Stomach (tissue), 9 donors: ENCODE results near the gene GANAB. TPM values are rescaled to one million over a fixed set of nuclear protein-coding genes. Genes with fewer than 3 reads are reported as not detected.

Source experiments
- DNase-seq, 2 donors: peaks; one replicate each; pipeline versions ENCODE4 v3.0.0 to v3.0.0-alpha.2; 2013 to 2019
- H3K27ac ChIP-seq, 5 donors: fragments of 200-600 bp in 4 of 5; sonication (generic) in 4 of 5; one replicate each; pipeline ENCODE4 v1.5.1; 2013 to 2019; ENCODE audit warnings: mild to moderate bottlenecking in 1 of 5, moderate library complexity in 1 of 5
- H3K27me3 ChIP-seq, 3 donors: fragments of 200-600 bp; sonication (generic); one replicate each; pipeline ENCODE4 v1.5.1; 2017 to 2019; ENCODE audit warnings: mixed run types in 1 of 3
- H3K36me3 ChIP-seq, 4 donors: fragments of 200-600 bp; sonication (generic); 1 replicate in 3 of 4; 2 replicates in 1 of 4; pipeline ENCODE4 v1.5.1; 2016 to 2019
- H3K4me1 ChIP-seq, 4 donors: fragments of 200-600 bp; sonication (generic); one replicate each; pipeline ENCODE4 v1.5.1; 2016 to 2019
- H3K4me3 ChIP-seq, 4 donors: fragments of 200-600 bp; sonication (generic) in 3 of 4; one replicate each; pipeline ENCODE4 v1.5.1; 2016 to 2019; ENCODE audit warnings: mild to moderate bottlenecking in 1 of 4
- H3K9me3 ChIP-seq, 4 donors: fragments of 200-600 bp; sonication (generic); one replicate each; pipeline ENCODE4 v1.5.1; 2016 to 2019
- EP300 ChIP-seq: sonication (generic); formaldehyde crosslinking; IDR thresholded peaks from one replicate; pipeline ENCODE4 v1.6.1; 2017; ENCODE audit warnings: antibody characterized with exemption
- POLR2A ChIP-seq, 4 donors: fragments of 450-650 bp; IDR thresholded peaks; one replicate each; pipeline ENCODE4 v1.6.1; 2016; ENCODE audit warnings: antibody characterized with exemption in 4 of 4, control low read depth in 2 of 4, mild to moderate bottlenecking in 1 of 4, moderate library complexity in 1 of 4
- POLR2AphosphoS5 ChIP-seq, 3 donors: sonication (generic); formaldehyde crosslinking; IDR thresholded peaks; one replicate each; pipeline ENCODE4 v1.6.1; 2016; ENCODE audit warnings: antibody characterized with exemption in 3 of 3
- WGBS, 5 donors: extraction: QIAGEN DNeasy Blood & Tissue Kit in 3 of 5; methylation state at CpG; one replicate each; pipeline versions ENCODE4 v1.1.5 to v1.1.7; 2013 to 2018; 5-methylcytosine and 5-hydroxymethylcytosine counted together
- intact Hi-C: fragments of 100-400 bp; cut with DNase I; formaldehyde crosslinking; loops from one replicate; pipeline ENCODE4 v1.15.1; 2023; ENCODE audit warnings: low total_unique reads
- polyA plus RNA-seq, 3 donors: library from polyadenylated mRNA; stranded (reverse); fragments of 200-250 nt; gene quantifications; one replicate each; pipeline ENCODE4 v1.2.3, GENCODE V29; 2013
- total RNA-seq, 5 donors: library from RNA; depleted of rRNA; stranded (reverse); fragments of >200 nt; gene quantifications; one replicate each; pipeline versions ENCODE4 v1.1.0 to v1.2.3, GENCODE V29; 2014 to 2016
- TF ChIP-seq, protein P1 (sequence below), 7 experiments: fragments of 450-650 bp in 4 of 7; fragments of 200-600 bp in 3 of 7; sonication (generic) in 3 of 7; IDR thresholded peaks; one replicate each; pipeline ENCODE4 v1.5.1; 2016 to 2019; ENCODE audit warnings: antibody characterized with exemption in 7 of 7, control low read depth in 2 of 7, mild to moderate bottlenecking in 1 of 7
- donor health status: healthy with polysubstance abuse.
- donor health status: Bipolar disorder and iron deficiency.
- donor health status: healthy.

The GANAB gene
- total and polyA plus RNA-seq, 8 donors: 21.4 to 155 (median 75.1) TPM

DNA sequence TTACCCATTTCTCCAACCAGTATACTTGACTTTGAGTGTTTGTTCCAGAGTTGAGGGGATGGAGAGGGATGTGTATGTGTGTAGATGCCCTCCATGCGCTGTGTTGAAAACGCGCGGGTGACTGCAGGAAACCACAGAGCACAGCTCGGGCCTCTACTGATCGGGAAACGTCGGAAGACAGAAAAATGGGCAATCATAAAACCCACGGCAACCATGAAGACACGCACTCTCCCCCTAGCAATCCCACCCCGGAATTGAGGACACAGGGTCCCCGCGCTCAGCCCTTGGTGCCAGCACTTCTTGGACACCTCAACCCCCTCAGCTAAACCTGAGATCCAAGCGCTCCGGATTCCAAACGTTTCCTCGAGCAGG is 24.8 kb upstream of the GANAB start:
- Histone ChIP-seq H3K9me3 (no peaks in the 10 kb centered on the region), H3K27ac (peak overlapping the region; percentile 89 to 96 (median 93)), H3K4me3 (peak overlapping the region; percentile 76 to 94 (median 89)), H3K4me1 (peaks cover 47 to 74% (median 65%) of the 10 kb centered on the region in 4 donors), H3K27me3 (no peaks in the 10 kb centered on the region), H3K36me3 (peaks cover 8 to 45% (median 40%) of the 10 kb centered on the region in 4 donors)
- WGBS, 5 donors: 0 to 1% (median 0%) methylated on average over 17 of the region's 17 CpGs
- TF ChIP-seq POLR2A (IDR thresholded peaks at IDR 0.05) (no peak), EP300 (no peak)
- TF ChIP-seq, protein P1, sequence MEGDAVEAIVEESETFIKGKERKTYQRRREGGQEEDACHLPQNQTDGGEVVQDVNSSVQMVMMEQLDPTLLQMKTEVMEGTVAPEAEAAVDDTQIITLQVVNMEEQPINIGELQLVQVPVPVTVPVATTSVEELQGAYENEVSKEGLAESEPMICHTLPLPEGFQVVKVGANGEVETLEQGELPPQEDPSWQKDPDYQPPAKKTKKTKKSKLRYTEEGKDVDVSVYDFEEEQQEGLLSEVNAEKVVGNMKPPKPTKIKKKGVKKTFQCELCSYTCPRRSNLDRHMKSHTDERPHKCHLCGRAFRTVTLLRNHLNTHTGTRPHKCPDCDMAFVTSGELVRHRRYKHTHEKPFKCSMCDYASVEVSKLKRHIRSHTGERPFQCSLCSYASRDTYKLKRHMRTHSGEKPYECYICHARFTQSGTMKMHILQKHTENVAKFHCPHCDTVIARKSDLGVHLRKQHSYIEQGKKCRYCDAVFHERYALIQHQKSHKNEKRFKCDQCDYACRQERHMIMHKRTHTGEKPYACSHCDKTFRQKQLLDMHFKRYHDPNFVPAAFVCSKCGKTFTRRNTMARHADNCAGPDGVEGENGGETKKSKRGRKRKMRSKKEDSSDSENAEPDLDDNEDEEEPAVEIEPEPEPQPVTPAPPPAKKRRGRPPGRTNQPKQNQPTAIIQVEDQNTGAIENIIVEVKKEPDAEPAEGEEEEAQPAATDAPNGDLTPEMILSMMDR (IDR thresholded peaks at IDR 0.05): no peak
- DNase-seq: no peak
- intact Hi-C loops: no loop called here

DNA sequence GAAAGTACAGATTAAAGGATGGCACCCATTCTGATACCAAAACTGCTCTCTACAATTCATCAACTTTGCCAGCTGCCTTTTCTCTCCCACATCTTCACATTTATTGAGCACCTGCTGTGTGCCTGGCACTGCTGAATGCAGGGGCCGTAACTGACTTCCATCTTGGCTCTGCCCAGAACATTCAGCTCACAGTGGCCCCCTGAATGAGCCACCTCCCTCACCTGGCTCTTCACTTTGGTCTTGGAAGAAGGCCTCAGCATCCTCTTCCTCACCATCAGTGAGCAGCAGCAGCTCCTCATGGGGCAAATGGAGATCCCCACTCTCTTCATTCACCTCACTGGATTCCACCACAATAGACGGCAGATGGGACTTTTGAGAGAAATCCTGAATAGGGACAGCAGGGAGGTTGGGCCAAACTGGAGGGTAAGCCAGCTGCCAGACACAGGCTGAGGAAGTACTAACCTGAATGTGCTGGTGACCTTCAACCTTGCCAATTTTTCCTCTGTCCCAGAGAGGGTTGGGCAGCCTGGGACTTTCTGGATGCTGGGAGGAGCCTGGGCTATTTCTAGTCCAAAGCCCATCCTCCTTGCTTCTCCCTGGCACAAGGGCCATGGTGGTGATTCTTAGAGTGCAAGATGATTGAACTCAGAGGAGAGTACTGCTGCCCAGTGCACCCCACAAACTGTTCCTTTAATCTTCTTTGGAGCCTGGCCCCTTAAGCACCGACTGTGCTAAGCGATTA is 23.2 kb upstream of the GANAB start:
- no peaks in the 10 kb centered on the region for H3K27me3 ChIP-seq
- intact Hi-C loops: no loop called here
- no peak overlapping the region for H3K4me3 ChIP-seq
- 50 to 76% (median 55%) methylated on average over 4 of the region's 4 CpGs for WGBS, 5 donors
- peaks cover 0 to 30% (median 24%) of the 10 kb centered on the region in 4 donors for H3K36me3 ChIP-seq
- peak overlapping the region; percentile 11 to 95 (median 69) for H3K27ac ChIP-seq
- H3K9me3 ChIP-seq: no peaks in the 10 kb centered on the region
- peaks cover 53 to 74% (median 72%) of the 10 kb centered on the region in 4 donors for H3K4me1 ChIP-seq
- DNase-seq: no peak
- no peak for TF ChIP-seq POLR2A (IDR thresholded peaks at IDR 0.05)
- no peak for TF ChIP-seq POLR2AphosphoS5 (IDR thresholded peaks at IDR 0.05)
- TF ChIP-seq EP300: no peak
- TF ChIP-seq, protein P1 (IDR thresholded peaks at IDR 0.05): no peak

DNA sequence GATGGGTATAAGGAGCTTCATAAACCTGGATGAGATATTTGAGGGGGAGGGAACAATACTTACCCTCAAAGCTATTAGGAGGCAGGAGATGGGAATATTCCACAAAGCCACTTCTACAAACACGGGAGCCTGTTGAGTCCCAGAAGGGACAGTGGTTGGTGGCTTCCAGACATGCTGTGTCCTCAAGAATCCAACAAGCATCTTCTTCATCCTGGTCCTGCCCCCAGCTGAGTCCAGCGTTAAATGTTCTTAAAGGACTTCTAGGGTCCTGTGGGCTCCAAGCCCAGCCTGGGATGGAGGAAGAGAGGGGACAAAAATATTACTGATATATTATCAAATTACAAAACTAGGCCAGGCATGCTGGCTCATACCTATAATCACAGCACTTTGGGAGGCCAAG is 21.0 kb upstream of the GANAB start:
- intact Hi-C loops: no loop called here
- peak overlapping the region in 1 of 4 donors; percentile 84 for H3K4me3 ChIP-seq
- peaks cover 41 to 74% (median 72%) of the 10 kb centered on the region in 4 donors for H3K4me1 ChIP-seq
- H3K36me3 ChIP-seq: peaks cover 8 to 26% (median 19%) of the 10 kb centered on the region in 4 donors
- no peak for DNase-seq
- peak overlapping the region in 2 of 5 donors; percentile 38 to 97 for H3K27ac ChIP-seq
- no peak for TF ChIP-seq EP300
- no peak for TF ChIP-seq POLR2AphosphoS5 (IDR thresholded peaks at IDR 0.05)
- no peak for TF ChIP-seq POLR2A (IDR thresholded peaks at IDR 0.05)
- TF ChIP-seq, protein P1 (IDR thresholded peaks at IDR 0.05): no peak
- 69 to 90% (median 79%) methylated on average over 2 of the region's 2 CpGs for WGBS, 5 donors
- H3K27me3 ChIP-seq: no peaks in the 10 kb centered on the region
- H3K9me3 ChIP-seq: no peaks in the 10 kb centered on the region

DNA sequence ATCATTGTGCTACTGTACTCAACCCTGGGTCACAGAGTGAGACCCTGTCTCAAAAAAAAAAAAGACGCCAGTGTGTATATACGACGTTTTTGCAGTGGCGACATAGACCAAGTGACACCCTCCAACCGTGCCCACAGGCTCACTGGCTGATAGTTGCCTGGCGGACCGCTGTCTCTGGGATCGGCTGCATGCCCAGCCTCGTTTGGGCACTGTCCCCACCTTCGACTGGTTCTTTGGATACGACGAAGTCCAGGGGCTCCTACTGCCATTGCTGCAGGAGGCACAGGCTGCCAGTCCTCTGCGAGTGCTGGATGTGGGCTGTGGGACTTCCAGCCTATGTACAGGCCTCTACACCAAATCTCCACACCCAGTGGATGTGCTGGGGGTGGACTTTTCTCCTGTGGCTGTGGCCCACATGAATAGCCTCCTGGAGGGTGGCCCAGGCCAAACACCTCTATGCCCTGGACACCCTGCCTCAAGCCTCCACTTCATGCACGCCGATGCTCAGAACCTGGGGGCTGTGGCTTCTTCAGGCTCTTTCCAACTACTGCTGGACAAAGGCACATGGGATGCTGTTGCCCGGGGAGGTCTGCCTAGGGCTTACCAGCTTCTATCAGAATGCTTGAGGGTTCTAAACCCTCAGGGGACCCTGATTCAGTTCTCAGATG is 20.0 kb upstream of the GANAB start:
- H3K9me3 ChIP-seq: no peaks in the 10 kb centered on the region
- peaks cover 9 to 36% (median 28%) of the 10 kb centered on the region in 4 donors for H3K36me3 ChIP-seq
- no peaks in the 10 kb centered on the region for H3K27me3 ChIP-seq
- H3K4me3 ChIP-seq: peak overlapping the region; percentile 78 to 94 (median 83)
- 27 to 40% (median 34%) methylated on average over 16 of the region's 16 CpGs for WGBS, 5 donors
- intact Hi-C loops: no loop called here
- no peak for TF ChIP-seq POLR2A (IDR thresholded peaks at IDR 0.05)
- TF ChIP-seq EP300: no peak
- TF ChIP-seq, protein P1 (IDR thresholded peaks at IDR 0.05): no peak
- TF ChIP-seq POLR2AphosphoS5 (IDR thresholded peaks at IDR 0.05): no peak
- peak overlapping the region; percentile 91 to 97 (median 94) for H3K27ac ChIP-seq
- peaks cover 40 to 72% (median 67%) of the 10 kb centered on the region in 4 donors for H3K4me1 ChIP-seq
- DNase-seq: no peak
